ENCODE results near the gene XRCC4. TPM values are rescaled to one million over a fixed set of nuclear protein-coding genes. Genes with fewer than 3 reads are reported as not detected.

The XRCC4 gene
- total and polyA plus RNA-seq, 2 of the 13 experiments (the other 11 are each of a cell fraction or from before 2014, with no cell fraction given), result 2.8 to 12.6 TPM

GRCh38 chr5:83230511-83230910 is 153.2 kb downstream of the XRCC4 start:
- Histone ChIP-seq H3K27me3 (ENCODE audit: control insufficient read depth in 1 of 2, insufficient read depth in 2 of 2, low read length in 2 of 2) (no peaks in the 10 kb centered on the region), H3K79me2 (ENCODE audit: insufficient read depth, low read length) (no peaks in the 10 kb centered on the region), H3K9me3 (ENCODE audit: low read length) (no peaks in the 10 kb centered on the region), H3K4me1 (ENCODE audit: insufficient read depth, low read length) (no peaks in the 10 kb centered on the region), H3K4me3 (replicated peaks in 1 of 3; ENCODE audit: insufficient read depth in 1 of 3, low read depth in 2 of 3, low read length in 3 of 3) (no peak overlapping the region), H3K36me3 (replicated peaks in 1 of 2; ENCODE audit: control insufficient read depth in 1 of 2, insufficient read depth in 2 of 2, low read length in 2 of 2) (no peaks in the 10 kb centered on the region), H2AFZ (ENCODE audit: low read length) (no peak overlapping the region), H3K4me2 (ENCODE audit: low read depth, low read length) (no peak overlapping the region), H4K20me1 (ENCODE audit: insufficient read depth, low read length) (no peaks in the 10 kb centered on the region), H3K9ac (ENCODE audit: insufficient read depth, low read depth, low read length) (no peak overlapping the region), H3K27ac (ENCODE audit: extremely low read length, insufficient read depth, low read length) (no peak overlapping the region)
- ChIA-PET POLR2A (no interaction called here), CTCF (ENCODE audit: low intra/inter-chr PET ratio, low total read pairs) (no interaction called here)
- intact Hi-C loops (cut with micrococcal nuclease; ENCODE audit: unreplicated experiment) (no loop called here), in situ Hi-C loops (cut with HindIII; ENCODE audit: extremely low pct_ligation_motif_present, low pct_unique_long_range_greater_than_20kb) (no loop called here)
- BruUV-seq (replicated peaks), result no TSS peak
- no peak for ATAC-seq
- TF ChIP-seq SP4 (CRISPR knock-in tag; IDR thresholded peaks at IDR 0.05), result no peak
- no peak for DNase-seq (ENCODE audit: low spot score)
- FAIRE-seq, result no peak

DNA sequence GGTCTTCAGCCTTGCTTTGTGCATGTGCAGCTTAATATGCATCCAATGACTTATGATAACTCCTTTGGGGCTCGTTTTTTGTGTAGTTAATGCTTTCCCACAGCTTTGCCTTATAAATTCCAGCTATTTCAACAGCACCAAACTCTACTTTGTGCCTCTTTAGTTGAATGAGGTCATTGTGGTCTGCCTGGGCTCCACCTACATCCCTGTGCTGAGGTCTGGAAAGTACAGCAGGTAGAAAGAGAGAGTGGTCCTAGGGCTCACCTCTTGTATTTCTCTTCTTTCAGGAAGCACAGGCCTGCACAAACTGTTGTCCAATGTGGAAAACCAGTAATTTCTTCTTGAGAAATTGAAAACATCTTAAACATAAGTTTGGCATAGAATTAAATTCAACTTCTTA is 167.2 kb downstream of the XRCC4 start:
- in situ Hi-C loops (cut with HindIII; ENCODE audit: extremely low pct_ligation_motif_present, low pct_unique_long_range_greater_than_20kb), result no loop called here
- ChIA-PET POLR2A (no interaction called here), CTCF (ENCODE audit: low intra/inter-chr PET ratio, low total read pairs) (no interaction called here)
- DNase-seq (ENCODE audit: low spot score), result no peak
- Histone ChIP-seq H3K27ac (ENCODE audit: extremely low read length, insufficient read depth, low read length) (no peak overlapping the region), H2AFZ (ENCODE audit: low read length) (no peak overlapping the region), H3K4me3 (replicated peaks in 1 of 3; ENCODE audit: insufficient read depth in 1 of 3, low read depth in 2 of 3, low read length in 3 of 3) (no peak overlapping the region), H3K9ac (ENCODE audit: insufficient read depth, low read depth, low read length) (no peak overlapping the region), H3K27me3 (ENCODE audit: control insufficient read depth in 1 of 2, insufficient read depth in 2 of 2, low read length in 2 of 2) (no peaks in the 10 kb centered on the region), H3K4me1 (ENCODE audit: insufficient read depth, low read length) (no peaks in the 10 kb centered on the region), H3K4me2 (ENCODE audit: low read depth, low read length) (no peak overlapping the region), H3K9me3 (ENCODE audit: low read length) (no peaks in the 10 kb centered on the region), H3K36me3 (replicated peaks in 1 of 2; ENCODE audit: control insufficient read depth in 1 of 2, insufficient read depth in 2 of 2, low read length in 2 of 2) (no peaks in the 10 kb centered on the region), H3K79me2 (ENCODE audit: insufficient read depth, low read length) (no peaks in the 10 kb centered on the region), H4K20me1 (ENCODE audit: insufficient read depth, low read length) (no peaks in the 10 kb centered on the region)
- BruUV-seq (replicated peaks), result no TSS peak
- ATAC-seq, result no peak
- no peak for TF ChIP-seq TRIM24 (CRISPR knock-in tag; IDR thresholded peaks at IDR 0.05)
- WGBS (ENCODE audit: low lambda C conversion rate), result 60% methylated on average over 1 of the region's 1 CpG
- no peak for FAIRE-seq
- intact Hi-C loops (cut with micrococcal nuclease; ENCODE audit: unreplicated experiment), result no loop called here

DNA sequence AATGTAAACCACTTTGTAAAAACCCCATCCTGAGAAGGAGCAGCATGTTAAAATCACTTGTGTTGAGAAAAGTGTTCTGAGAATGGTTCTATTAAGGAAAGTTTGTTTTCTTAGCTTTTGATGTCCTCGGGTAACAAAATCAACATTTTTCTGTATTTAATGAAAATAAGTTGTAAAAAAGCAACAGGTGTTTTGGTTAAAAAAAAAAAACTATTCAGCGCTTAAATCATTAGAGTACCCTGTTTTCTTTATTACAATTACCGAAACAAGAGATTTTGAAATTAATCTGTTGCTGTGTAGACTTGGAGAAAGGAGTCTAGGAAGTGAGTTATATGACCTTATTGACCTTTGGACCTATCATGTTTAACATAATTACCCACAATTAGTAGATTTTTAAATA is 167.7 kb downstream of the XRCC4 start:
- Histone ChIP-seq H3K4me2 (ENCODE audit: low read depth, low read length) (no peak overlapping the region), H3K27me3 (ENCODE audit: control insufficient read depth in 1 of 2, insufficient read depth in 2 of 2, low read length in 2 of 2) (no peaks in the 10 kb centered on the region), H3K79me2 (ENCODE audit: insufficient read depth, low read length) (no peaks in the 10 kb centered on the region), H3K36me3 (replicated peaks in 1 of 2; ENCODE audit: control insufficient read depth in 1 of 2, insufficient read depth in 2 of 2, low read length in 2 of 2) (no peaks in the 10 kb centered on the region), H4K20me1 (ENCODE audit: insufficient read depth, low read length) (no peaks in the 10 kb centered on the region), H3K27ac (ENCODE audit: extremely low read length, insufficient read depth, low read length) (no peak overlapping the region), H3K4me1 (ENCODE audit: insufficient read depth, low read length) (no peaks in the 10 kb centered on the region), H3K9ac (ENCODE audit: insufficient read depth, low read depth, low read length) (no peak overlapping the region), H2AFZ (ENCODE audit: low read length) (no peak overlapping the region), H3K4me3 (replicated peaks in 1 of 3; ENCODE audit: insufficient read depth in 1 of 3, low read depth in 2 of 3, low read length in 3 of 3) (no peak overlapping the region), H3K9me3 (ENCODE audit: low read length) (no peaks in the 10 kb centered on the region)
- POLR2A ChIA-PET, result no interaction called here
- 95% methylated on average over 3 of the region's 3 CpGs for WGBS (ENCODE audit: low lambda C conversion rate)
- no peak for ATAC-seq
- no peak for DNase-seq (ENCODE audit: low spot score)
- intact Hi-C loops (cut with micrococcal nuclease; ENCODE audit: unreplicated experiment) (no loop called here), in situ Hi-C loops (cut with HindIII; ENCODE audit: extremely low pct_ligation_motif_present, low pct_unique_long_range_greater_than_20kb) (no loop called here)
- FAIRE-seq, result no peak
- BruUV-seq (replicated peaks), result no TSS peak
- CTCF ChIA-PET (ENCODE audit: low intra/inter-chr PET ratio, low total read pairs), result no interaction called here
- TF ChIP-seq DNMT3B (CRISPR knock-in tag; conservative IDR thresholded peaks at IDR 0.05) (no peak), ZFYVE20 (CRISPR knock-in tag; IDR thresholded peaks at IDR 0.05; ENCODE audit: borderline replicate concordance, low read depth) (no peak), ZNF407 (CRISPR knock-in tag; IDR thresholded peaks at IDR 0.05; ENCODE audit: not compliant biosample characterization) (no peak)
